Mucosa of gallbladder (tissue), 1 donor: ENCODE data around the gene IPCEF1. TPM values are rescaled to one million over a fixed set of nuclear protein-coding genes. Genes with fewer than 3 reads are reported as not detected.

ENCODE experiments used
- DNase-seq: peaks from one replicate; pipeline ENCODE4 v3.0.0-alpha.2; 2020; ENCODE audit warnings: low spot score
- total RNA-seq: library from RNA; stranded (reverse); gene quantifications from one replicate; pipeline ENCODE4 v1.2.1, GENCODE V29; 2021
- donor health status: DM: no; HTN: no; CAD: no.

The IPCEF1 gene
- total RNA-seq, 1 donor from 2014 or later: 3.3 TPM

GRCh38 chr6:154373971-154374370, 17.4 kb upstream of the IPCEF1 start:
- DNase-seq: no peak

- no peak for DNase-seq
These were observed 14.7 kb upstream of the IPCEF1 start for GRCh38 chr6:154371281-154371680.

DNA sequence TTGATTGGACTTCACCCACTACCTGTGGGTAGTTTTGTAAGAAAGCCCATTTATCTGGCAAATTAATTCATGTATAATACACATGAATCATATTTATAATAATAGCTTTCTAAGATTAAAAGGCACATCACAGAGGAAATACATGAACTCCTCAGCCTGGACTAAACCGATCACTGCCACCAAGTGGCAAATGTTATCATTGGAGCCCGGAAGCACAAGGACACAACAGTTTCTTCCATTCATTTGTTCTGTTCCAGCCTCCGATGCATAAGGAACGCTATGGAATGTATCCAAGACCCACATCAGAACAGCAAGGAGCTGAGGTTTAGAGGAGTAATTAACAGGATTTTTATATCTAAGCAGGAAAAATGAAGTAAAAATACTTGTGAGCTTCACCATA, 13.9 kb upstream of the IPCEF1 start:
- DNase-seq: peak; percentile 12

- no peak for DNase-seq
These were observed 11.5 kb upstream of the IPCEF1 start for GRCh38 chr6:154367839-154368695.

DNA sequence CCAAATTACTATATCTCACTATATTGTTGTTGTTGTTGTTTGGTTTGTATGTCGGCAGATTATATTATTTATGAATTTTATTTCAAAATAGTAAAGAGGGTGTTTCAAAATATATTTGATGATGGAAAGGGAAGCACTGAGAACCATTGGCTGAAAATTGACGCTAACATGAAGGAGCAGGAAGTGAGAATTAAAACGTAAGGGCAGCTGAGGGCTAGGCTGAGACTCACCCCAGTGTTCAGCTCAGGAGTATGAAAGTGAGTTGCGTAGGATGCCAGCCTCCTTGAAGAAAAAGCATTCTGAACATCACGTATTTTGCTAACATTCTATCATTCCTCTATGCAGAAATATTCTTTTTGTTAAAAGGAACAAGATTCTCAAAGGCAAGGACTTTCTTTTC, 10.7 kb upstream of the IPCEF1 start:
- DNase-seq: no peak

- no peak for DNase-seq
These were observed 7.2 kb upstream of the IPCEF1 start for GRCh38 chr6:154363821-154364220.

DNA sequence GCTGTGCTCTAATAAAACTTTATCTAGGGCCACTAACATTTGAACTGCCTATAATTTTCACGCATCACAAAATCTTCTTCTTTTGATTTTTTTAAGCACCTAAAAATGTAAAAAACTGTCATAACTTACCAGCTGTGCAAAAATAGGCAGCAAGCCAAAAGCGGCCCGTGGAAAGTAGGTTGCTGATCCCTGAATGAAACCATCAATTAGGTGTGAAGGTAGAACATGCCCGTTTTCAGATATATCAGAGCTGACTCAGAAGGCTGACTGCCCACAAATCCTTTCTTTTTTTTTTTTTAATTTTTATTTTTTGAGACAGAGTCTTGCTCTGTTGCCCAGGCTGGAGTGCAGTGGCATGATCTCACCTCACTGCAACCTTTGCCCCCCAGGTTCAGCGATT, 4.9 kb upstream of the IPCEF1 start:
- DNase-seq: no peak

DNA sequence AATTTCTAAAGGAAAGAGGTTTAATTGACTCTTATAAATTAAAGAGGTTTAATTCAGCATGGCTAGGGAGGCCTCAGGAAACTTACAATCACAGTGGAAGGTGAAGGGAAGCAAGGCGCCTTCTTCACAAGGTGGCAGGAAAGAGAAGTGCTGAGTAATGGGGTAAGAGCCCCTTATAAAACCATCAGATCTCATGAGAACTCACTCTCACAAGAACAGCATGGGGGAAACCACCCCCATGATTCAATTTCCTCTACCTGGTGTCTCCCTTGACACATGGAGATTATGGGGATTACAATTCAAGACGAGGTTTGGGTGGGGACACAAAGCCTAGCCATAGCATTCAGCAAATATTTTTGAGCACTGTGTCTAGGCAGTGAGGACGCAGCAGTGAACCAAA, 3.9 kb upstream of the IPCEF1 start:
- DNase-seq: no peak

GRCh38 chr6:154359679-154360078, 3.1 kb upstream of the IPCEF1 start:
- no peak for DNase-seq

DNA sequence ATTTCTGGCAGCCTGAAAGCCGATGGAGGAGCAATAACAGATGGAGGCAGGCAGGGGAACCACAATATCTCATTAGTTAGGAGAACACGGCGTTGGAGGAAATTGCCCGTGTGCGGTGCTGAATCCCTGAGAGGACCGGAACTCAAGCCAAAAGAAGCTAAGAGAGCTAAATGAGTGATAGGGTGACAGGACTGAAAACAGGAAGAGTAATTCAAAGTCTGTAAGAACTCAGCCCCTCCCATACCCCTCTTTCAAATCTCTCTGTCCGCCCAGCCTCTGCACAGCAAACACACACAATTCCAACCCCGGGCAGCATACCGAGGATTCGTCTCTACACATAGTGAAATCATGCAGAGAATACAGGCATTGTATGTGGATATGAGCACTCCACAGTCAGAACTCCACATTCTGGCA, 2.6 kb upstream of the IPCEF1 start:
- DNase-seq: no peak

GRCh38 chr6:154358019-154358545, 1.5 kb upstream of the IPCEF1 start:
- no peak for DNase-seq

GRCh38 chr6:154356113-154356512, 490 bp downstream of the IPCEF1 start:
- DNase-seq: no peak

DNA sequence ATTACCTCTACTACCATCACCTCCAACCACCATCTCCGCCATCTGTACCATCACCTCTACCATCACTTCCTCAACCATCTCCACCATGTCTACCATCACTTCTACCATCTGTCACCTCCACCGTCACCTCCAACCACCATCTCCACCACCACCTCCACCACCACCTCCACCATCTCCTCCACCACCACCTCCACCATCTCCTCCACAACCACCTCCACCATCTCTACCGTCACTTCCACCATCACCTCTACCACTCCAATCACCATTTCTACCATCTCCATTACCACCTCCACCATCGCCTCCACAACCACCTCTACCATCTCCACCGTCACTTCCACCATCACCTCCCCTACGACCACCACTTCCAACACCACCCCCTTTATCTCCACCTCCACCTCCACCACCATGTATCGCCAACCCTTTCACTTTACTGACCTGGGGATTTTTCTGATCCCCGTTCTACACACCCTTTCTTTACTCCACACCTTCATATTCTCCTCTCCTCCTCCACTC, 2.3 kb downstream of the IPCEF1 start:
- no peak for DNase-seq

DNA sequence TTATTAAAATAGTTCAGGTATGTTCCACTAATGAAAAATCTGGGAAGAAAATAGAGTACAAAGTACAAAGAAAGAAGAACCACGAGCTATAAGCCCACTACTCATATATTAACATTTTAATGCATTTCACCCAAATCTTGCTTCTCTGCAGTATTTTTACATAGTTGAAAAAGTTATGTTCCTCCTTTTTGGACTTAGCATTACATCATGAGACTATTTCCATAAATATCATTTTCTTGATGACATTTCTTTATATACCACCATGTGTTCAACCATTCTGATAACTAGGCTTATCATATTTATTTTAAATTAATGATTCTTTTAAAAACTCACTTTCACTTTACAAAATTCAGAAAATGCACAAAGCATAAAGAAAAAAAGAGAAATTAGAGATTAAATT, 3.0 kb downstream of the IPCEF1 start:
- no peak for DNase-seq

GRCh38 chr6:154352898-154353585, 3.6 kb downstream of the IPCEF1 start:
- DNase-seq: no peak

GRCh38 chr6:154350293-154350692, 6.3 kb downstream of the IPCEF1 start:
- no peak for DNase-seq

GRCh38 chr6:154347981-154348380, 8.6 kb downstream of the IPCEF1 start:
- no peak for DNase-seq

- DNase-seq: no peak
These were observed 10.8 kb downstream of the IPCEF1 start for GRCh38 chr6:154345811-154346210.

DNA sequence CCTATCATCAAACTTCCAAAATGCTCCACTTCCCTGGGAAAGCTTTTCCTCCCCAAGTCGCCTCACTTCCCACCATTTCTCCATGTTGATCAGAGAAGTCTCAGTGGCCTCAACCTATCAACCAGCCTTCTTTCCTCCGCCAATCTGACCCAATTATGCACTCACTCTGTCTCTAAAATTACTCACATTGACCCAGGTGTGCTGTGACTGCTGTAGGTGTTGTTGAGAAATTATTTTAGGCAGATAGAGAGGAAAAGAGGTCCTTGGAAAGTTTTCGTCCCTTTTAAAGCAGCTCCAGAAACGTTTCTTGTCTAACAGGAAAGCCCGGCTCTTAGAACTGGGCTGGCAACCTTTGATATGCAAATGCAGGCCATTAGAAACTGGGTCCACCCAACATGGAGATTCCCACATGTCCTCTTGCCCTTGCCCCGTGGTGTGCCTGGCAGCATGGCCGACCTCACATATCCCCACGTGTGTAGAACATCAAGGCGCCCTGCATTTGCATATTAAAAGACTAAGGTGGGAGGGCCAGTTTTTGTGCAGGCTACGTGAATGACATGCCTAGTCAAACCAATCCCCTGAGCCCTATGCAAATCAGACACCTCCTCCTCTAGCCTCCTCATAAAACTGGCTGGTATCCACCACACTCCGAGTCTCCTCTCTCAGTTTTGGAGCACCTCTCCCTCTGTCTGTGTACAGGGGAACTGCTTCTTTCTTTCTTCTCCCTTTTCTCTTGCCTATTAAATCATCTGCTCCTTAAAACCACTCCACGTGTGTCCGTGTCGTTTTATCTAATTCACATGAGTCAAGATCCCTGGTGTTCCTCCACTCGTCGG, 12.9 kb downstream of the IPCEF1 start:
- peak; percentile 52 for DNase-seq

- DNase-seq: no peak
These were observed 14.7 kb downstream of the IPCEF1 start for GRCh38 chr6:154341871-154342270.

DNA sequence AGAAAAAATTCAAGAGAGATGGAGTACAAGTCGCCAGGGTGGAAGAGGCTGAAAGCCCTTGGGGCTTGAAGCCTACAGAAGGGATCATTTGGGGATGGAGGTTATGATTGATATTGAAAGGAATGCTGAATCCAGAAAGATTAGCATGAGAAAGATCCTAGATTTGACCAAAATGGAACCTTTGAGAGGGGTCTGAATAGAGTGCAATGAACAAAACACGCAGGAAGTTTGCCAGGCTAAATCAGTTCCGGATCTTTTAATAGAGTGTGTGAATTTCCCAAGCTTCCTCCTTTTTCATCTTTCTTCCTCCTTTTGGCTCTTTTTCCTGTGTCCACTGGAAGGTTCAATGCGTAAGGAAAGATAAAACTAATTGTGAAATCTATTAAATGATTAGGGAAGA, 15.3 kb downstream of the IPCEF1 start:
- DNase-seq: no peak
